Measurements from ENCODE around the gene HNF4A. TPM values are rescaled to one million over a fixed set of nuclear protein-coding genes. Genes with fewer than 3 reads are reported as not detected.

HNF4A gene
- total and polyA plus RNA-seq, 2 of the 13 experiments (the other 11 are each of a cell fraction or from before 2014, with no cell fraction given), result 80.9 to 169 TPM

- TF ChIP-seq BCLAF1 (IDR thresholded peaks at IDR 0.05), result no peak
- no peak; the same call in 1 of the 2 replicates for TF ChIP-seq SOX5 (CRISPR knock-in tag; IDR thresholded peaks at IDR 0.05; ENCODE audit: borderline replicate concordance)
- no peak for TF ChIP-seq ZNF75D (CRISPR knock-in tag; IDR thresholded peaks at IDR 0.05; ENCODE audit: borderline replicate concordance)
- no peak for TF ChIP-seq ZNF543 (CRISPR knock-in tag; IDR thresholded peaks at IDR 0.05)
- no peak for TF ChIP-seq ZNF484 (CRISPR knock-in tag; IDR thresholded peaks at IDR 0.05; ENCODE audit: borderline replicate concordance, low read depth)
- no peak for TF ChIP-seq ZNF10 (CRISPR knock-in tag; IDR thresholded peaks at IDR 0.05; ENCODE audit: borderline replicate concordance, low read depth)
- TF ChIP-seq ELF1 (CRISPR knock-in tag; IDR thresholded peaks at IDR 0.05), result no peak
- peak; percentile 54 for TF ChIP-seq ZFP36 (IDR thresholded peaks at IDR 0.05; ENCODE audit: borderline replicate concordance, low read depth, low read length, partially characterized antibody)
- no peak for TF ChIP-seq ZBTB8A (CRISPR knock-in tag; IDR thresholded peaks at IDR 0.05; ENCODE audit: borderline replicate concordance, low read depth)
- TF ChIP-seq ZNF251 (CRISPR knock-in tag; IDR thresholded peaks at IDR 0.05), result no peak
- no peak for TF ChIP-seq ATAD3A (CRISPR knock-in tag; IDR thresholded peaks at IDR 0.05)
- TF ChIP-seq ZNF354B (CRISPR knock-in tag; IDR thresholded peaks at IDR 0.05), result no peak
- TF ChIP-seq MAF1 (CRISPR knock-in tag; IDR thresholded peaks at IDR 0.05; ENCODE audit: borderline replicate concordance), result no peak
- no peak for TF ChIP-seq AGO2 (optimal IDR thresholded peaks at IDR 0.05; ENCODE audit: low read depth, low read length)
- TF ChIP-seq BRF2 (CRISPR knock-in tag; IDR thresholded peaks at IDR 0.05), result 0 out of 2 replicates have a peak, but pooled peaks have one; percentile 17
- no peak for TF ChIP-seq ZNF597 (CRISPR knock-in tag; IDR thresholded peaks at IDR 0.05)
- TF ChIP-seq ZKSCAN1 (IDR thresholded peaks at IDR 0.05; ENCODE audit: low read length), result no peak
- no peak for TF ChIP-seq NCOA5 (CRISPR knock-in tag; IDR thresholded peaks at IDR 0.05)
- no peak for TF ChIP-seq ZNF564 (CRISPR knock-in tag; IDR thresholded peaks at IDR 0.05)
- TF ChIP-seq KMT2B (CRISPR knock-in tag; IDR thresholded peaks at IDR 0.05), result no peak
- TF ChIP-seq FOXP1 (IDR thresholded peaks at IDR 0.05), result no peak
- peak; percentile 41; the same call in 1 of the 2 replicates for TF ChIP-seq FOXP1 (CRISPR knock-in tag; IDR thresholded peaks at IDR 0.05)
- TF ChIP-seq PHF20 (CRISPR knock-in tag; IDR thresholded peaks at IDR 0.05), result no peak
- no peak for TF ChIP-seq ZNF570 (CRISPR knock-in tag; IDR thresholded peaks at IDR 0.05; ENCODE audit: borderline replicate concordance)
- TF ChIP-seq RAD21 (CRISPR knock-in tag; IDR thresholded peaks at IDR 0.05), result no peak
- no peak for TF ChIP-seq ZBTB25 (CRISPR knock-in tag; IDR thresholded peaks at IDR 0.05)
- TF ChIP-seq PITX1 (CRISPR knock-in tag; IDR thresholded peaks at IDR 0.05), result peak; percentile 90
- TF ChIP-seq ZNF12 (CRISPR knock-in tag; IDR thresholded peaks at IDR 0.05), result no peak
- 0 out of 2 replicates have a peak, but pooled peaks have one; percentile 5 for TF ChIP-seq MXD4 (CRISPR knock-in tag; IDR thresholded peaks at IDR 0.05)
Observed at GRCh38 chr20:44414808-44415207, 59.3 kb downstream of the HNF4A start (continued).
